ENCODE data around the gene P2RY11. TPM values are rescaled to one million over a fixed set of nuclear protein-coding genes. Genes with fewer than 3 reads are reported as not detected.

P2RY11 gene
- total RNA-seq, 2 donors from 2014 or later: 4.5 to 11.6 TPM

DNA sequence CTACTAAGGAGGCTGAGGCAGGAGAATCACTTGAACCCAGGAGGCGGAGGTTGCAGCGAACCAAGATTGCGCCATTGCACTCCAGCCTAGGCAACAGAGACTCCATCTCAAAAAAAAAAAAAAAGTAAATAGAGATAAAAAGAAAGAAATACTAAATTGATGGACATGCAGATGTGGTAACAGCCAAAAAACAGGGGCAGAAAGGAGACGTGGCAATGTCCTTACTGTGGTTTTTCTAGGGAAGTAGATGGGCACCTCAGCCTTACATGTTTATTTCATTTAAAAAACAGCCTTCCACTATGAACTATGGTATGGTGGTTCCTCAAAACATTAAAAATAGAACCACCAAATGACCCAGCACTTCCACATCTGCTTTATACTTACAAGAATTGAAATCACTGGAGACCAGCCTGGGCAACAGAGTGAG is 14.7 kb downstream of the P2RY11 start:
- Histone ChIP-seq H3K27me3 (replicated peaks; ENCODE audit: insufficient read depth) (no peaks in the 10 kb centered on the region), H3K9me3 (no peaks in the 10 kb centered on the region), H3K36me3 (peaks cover 3% of the 10 kb centered on the region), H3K27ac (peak overlapping the region in 1 of 2 donors; percentile 17), H3K4me1 (ENCODE audit: control insufficient read depth in 1 of 2, low read depth in 2 of 2) (peaks cover 11 to 14% of the 10 kb centered on the region in 2 donors), H3K4me3 (no peak overlapping the region)
- TF ChIP-seq, protein P1, sequence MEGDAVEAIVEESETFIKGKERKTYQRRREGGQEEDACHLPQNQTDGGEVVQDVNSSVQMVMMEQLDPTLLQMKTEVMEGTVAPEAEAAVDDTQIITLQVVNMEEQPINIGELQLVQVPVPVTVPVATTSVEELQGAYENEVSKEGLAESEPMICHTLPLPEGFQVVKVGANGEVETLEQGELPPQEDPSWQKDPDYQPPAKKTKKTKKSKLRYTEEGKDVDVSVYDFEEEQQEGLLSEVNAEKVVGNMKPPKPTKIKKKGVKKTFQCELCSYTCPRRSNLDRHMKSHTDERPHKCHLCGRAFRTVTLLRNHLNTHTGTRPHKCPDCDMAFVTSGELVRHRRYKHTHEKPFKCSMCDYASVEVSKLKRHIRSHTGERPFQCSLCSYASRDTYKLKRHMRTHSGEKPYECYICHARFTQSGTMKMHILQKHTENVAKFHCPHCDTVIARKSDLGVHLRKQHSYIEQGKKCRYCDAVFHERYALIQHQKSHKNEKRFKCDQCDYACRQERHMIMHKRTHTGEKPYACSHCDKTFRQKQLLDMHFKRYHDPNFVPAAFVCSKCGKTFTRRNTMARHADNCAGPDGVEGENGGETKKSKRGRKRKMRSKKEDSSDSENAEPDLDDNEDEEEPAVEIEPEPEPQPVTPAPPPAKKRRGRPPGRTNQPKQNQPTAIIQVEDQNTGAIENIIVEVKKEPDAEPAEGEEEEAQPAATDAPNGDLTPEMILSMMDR (IDR thresholded peaks at IDR 0.05): no peak
- DNase-seq (ENCODE audit: low spot score): no peak
- ATAC-seq (ENCODE audit: insufficient number of reproducible peaks, low FRiP score, low read depth): no peak

DNA sequence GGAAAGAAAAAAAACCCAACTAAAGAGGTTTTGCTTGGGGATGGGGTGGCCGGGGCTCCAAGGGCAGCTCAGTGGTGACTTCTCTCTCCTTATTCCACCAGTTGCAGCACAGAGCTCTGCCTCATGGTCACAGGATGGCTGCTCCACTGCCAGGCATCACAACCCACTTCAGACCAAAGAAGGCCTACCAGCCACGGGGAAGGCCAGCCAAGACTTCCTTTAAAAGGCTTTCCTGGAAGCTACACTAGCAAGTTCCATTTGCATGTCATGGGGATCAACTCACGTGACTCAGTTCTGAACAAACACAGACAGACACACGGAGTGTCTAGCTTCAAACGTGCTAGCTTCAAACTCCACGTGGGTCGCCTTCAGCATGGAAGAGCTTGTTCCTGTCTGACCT is 21.4 kb downstream of the P2RY11 start:
- no peaks in the 10 kb centered on the region for H3K4me1 ChIP-seq (ENCODE audit: control insufficient read depth in 1 of 2, low read depth in 2 of 2)
- H3K4me3 ChIP-seq: no peak overlapping the region
- no peaks in the 10 kb centered on the region for H3K27me3 ChIP-seq (replicated peaks; ENCODE audit: insufficient read depth)
- peaks cover 20% of the 10 kb centered on the region for H3K36me3 ChIP-seq
- no peaks in the 10 kb centered on the region for H3K9me3 ChIP-seq
- TF ChIP-seq, protein P1 (IDR thresholded peaks at IDR 0.05): no peak
- H3K27ac ChIP-seq: no peak overlapping the region
- DNase-seq (ENCODE audit: low spot score) (no peak), ATAC-seq (ENCODE audit: insufficient number of reproducible peaks, low FRiP score, low read depth) (no peak)

DNA sequence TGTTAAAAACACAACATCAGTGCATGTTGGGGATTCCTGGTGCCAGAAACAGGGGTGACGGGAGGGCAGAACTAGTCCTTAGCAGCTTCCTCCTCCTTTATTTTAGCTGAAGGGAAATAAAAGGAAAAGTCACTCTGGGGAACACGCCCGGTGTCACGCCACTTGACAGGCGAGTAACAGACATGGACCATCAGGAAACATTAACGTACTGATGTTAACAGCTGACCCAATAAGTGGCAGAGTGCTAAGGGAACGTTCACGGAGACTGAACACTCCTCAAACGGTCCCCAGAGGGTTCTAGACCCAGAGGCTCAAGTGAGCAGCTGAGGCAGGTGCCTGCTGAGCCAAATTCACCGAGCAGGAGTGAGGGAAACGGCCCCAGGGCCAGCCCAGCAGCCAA is 22.1 kb downstream of the P2RY11 start:
- Histone ChIP-seq H3K4me1 (ENCODE audit: control insufficient read depth in 1 of 2, low read depth in 2 of 2) (no peaks in the 10 kb centered on the region), H3K27me3 (replicated peaks; ENCODE audit: insufficient read depth) (no peaks in the 10 kb centered on the region), H3K4me3 (no peak overlapping the region), H3K36me3 (peaks cover 25% of the 10 kb centered on the region), H3K27ac (no peak overlapping the region), H3K9me3 (no peaks in the 10 kb centered on the region)
- TF ChIP-seq, protein P1 (IDR thresholded peaks at IDR 0.05): no peak
- ATAC-seq (ENCODE audit: insufficient number of reproducible peaks, low FRiP score, low read depth): no peak
- DNase-seq (ENCODE audit: low spot score): no peak

DNA sequence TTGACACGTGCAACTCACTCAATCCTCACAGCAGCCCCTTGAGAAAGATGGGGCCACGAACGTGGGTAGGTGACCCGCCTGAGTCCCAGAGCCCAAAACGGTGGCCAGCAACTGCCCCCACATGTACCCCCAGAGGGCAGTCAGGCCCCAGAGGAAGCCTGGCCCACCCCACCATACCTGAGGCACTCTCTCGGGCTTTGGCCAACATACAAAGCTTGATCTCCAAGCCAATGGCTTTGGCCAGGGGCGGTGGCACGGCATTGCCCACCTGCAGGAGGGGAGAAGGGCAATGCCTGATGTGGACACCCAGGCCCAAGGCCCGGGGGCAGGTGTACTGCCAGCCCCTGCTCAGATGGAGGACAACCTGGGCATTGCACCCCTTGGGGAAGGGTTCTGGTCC is 22.5 kb downstream of the P2RY11 start:
- peaks cover 28% of the 10 kb centered on the region for H3K36me3 ChIP-seq
- TF ChIP-seq, protein P1 (IDR thresholded peaks at IDR 0.05): no peak

DNA sequence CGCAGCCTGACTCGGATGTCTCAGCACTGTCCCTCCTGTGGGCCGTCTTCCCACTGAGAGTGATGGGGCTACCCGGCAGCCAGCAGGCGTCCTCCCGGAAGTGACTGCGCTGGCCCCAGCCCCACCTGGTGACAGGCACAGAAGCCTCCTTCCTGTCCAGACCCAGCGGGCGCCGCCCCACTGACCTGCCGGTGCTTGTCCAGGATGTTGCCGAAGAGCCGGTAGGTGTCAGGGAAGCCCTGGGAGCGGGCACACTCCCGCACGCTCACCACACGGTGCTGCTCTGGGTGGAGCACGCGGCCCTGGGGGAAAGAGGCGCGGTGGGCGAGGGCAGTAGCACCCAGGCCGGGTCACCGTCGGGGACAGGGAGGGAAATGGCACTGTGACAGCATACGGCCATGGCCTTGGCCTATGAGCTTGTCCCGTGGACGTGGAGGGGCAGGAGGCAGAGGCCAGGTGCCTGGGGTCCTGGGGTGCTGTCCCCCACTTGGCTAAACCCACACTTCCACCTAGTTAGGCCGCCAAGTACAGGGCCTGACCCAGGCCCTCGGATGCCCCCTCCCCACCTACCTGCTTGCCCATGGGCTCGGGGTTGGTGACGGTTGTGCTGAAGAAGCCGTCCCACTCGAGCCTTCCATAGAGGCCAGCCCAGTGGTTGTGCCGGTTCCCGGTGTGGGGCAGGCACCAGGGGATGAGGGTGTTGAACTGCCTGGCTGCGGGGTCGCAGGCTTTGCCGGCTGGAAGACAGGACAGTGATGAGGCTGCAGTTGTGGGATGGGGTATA is 24.2 kb downstream of the P2RY11 start:
- H3K9me3 ChIP-seq: no peaks in the 10 kb centered on the region
- no peak overlapping the region for H3K4me3 ChIP-seq
- no peak for ATAC-seq (ENCODE audit: insufficient number of reproducible peaks, low FRiP score, low read depth)
- H3K36me3 ChIP-seq: peaks cover 40% of the 10 kb centered on the region
- no peak overlapping the region for H3K27ac ChIP-seq
- DNase-seq (ENCODE audit: low spot score): no peak
- TF ChIP-seq, protein P1 (IDR thresholded peaks at IDR 0.05): no peak
- no peaks in the 10 kb centered on the region for H3K27me3 ChIP-seq (replicated peaks; ENCODE audit: insufficient read depth)
- no peaks in the 10 kb centered on the region for H3K4me1 ChIP-seq (ENCODE audit: control insufficient read depth in 1 of 2, low read depth in 2 of 2)

More for the DNA sequence above, 22.5 kb downstream of the P2RY11 start:
- DNase-seq (ENCODE audit: low spot score) (no peak), ATAC-seq (ENCODE audit: insufficient number of reproducible peaks, low FRiP score, low read depth) (no peak)
- no peaks in the 10 kb centered on the region for H3K4me1 ChIP-seq (ENCODE audit: control insufficient read depth in 1 of 2, low read depth in 2 of 2)
- no peaks in the 10 kb centered on the region for H3K9me3 ChIP-seq
- no peak overlapping the region for H3K4me3 ChIP-seq
- no peaks in the 10 kb centered on the region for H3K27me3 ChIP-seq (replicated peaks; ENCODE audit: insufficient read depth)
- no peak overlapping the region for H3K27ac ChIP-seq

Data from thoracic aorta (tissue), 2 donors.